NCI-H526 treated with DMSO at 0.1 percent for 48 hours (cell line): ENCODE data around the gene ADD1.
"Not testable (repeated sequence)": the region's sequence is repeated elsewhere in the genome, so short reads cannot be mapped to it uniquely, and the experiment has no call there.

Experiments
- DNase-seq: peaks from one replicate; lab custom pipeline; 2025; lab: John Stamatoyannopoulos, UW

The ADD1 gene

GRCh38 chr4:2886622-2887021 is 43.0 kb downstream of the ADD1 start:
- no peak for DNase-seq

- no peak for DNase-seq
Measured at GRCh38 chr4:2887343-2887742, 43.7 kb downstream of the ADD1 start.

GRCh38 chr4:2888886-2889285 is 45.2 kb downstream of the ADD1 start:
- no peak for DNase-seq

- no peak for DNase-seq
Measured at GRCh38 chr4:2891294-2891693, 47.6 kb downstream of the ADD1 start.

GRCh38 chr4:2893772-2894171 is 50.1 kb downstream of the ADD1 start:
- no peak for DNase-seq

GRCh38 chr4:2898001-2898400 is 54.4 kb downstream of the ADD1 start:
- no peak for DNase-seq

GRCh38 chr4:2900741-2901140 is 57.1 kb downstream of the ADD1 start:
- DNase-seq: no peak

- no peak for DNase-seq
Measured at GRCh38 chr4:2901186-2901585, 57.5 kb downstream of the ADD1 start.

GRCh38 chr4:2902126-2902525 is 58.5 kb downstream of the ADD1 start:
- no peak for DNase-seq

GRCh38 chr4:2905544-2905943 is 61.9 kb downstream of the ADD1 start:
- DNase-seq: no peak

- no peak for DNase-seq
Measured at GRCh38 chr4:2906218-2906617, 62.6 kb downstream of the ADD1 start.

GRCh38 chr4:2907226-2907625 is 63.6 kb downstream of the ADD1 start:
- DNase-seq: no peak

GRCh38 chr4:2907706-2908293 is 64.2 kb downstream of the ADD1 start:
- DNase-seq: no peak

- DNase-seq: no peak
Measured at GRCh38 chr4:2908686-2909085, 65.0 kb downstream of the ADD1 start.

GRCh38 chr4:2909583-2909982 is 65.9 kb downstream of the ADD1 start:
- no peak for DNase-seq

- DNase-seq: no peak
Measured at GRCh38 chr4:2910409-2910808, 66.8 kb downstream of the ADD1 start.

- DNase-seq: no peak
Measured at GRCh38 chr4:2911868-2912267, 68.2 kb downstream of the ADD1 start.

- DNase-seq: no peak
Measured at GRCh38 chr4:2913168-2913567, 69.5 kb downstream of the ADD1 start.

- DNase-seq: no peak
Measured at GRCh38 chr4:2914256-2915126, 70.8 kb downstream of the ADD1 start.

GRCh38 chr4:2915789-2916188 is 72.1 kb downstream of the ADD1 start:
- no peak for DNase-seq

GRCh38 chr4:2916696-2917095 is 73.1 kb downstream of the ADD1 start:
- DNase-seq: not testable (repeated sequence)

- DNase-seq: not testable (repeated sequence)
Measured at GRCh38 chr4:2918300-2918699, 74.7 kb downstream of the ADD1 start.

GRCh38 chr4:2918714-2919113 is 75.1 kb downstream of the ADD1 start:
- DNase-seq: not testable (repeated sequence)
